HG02973 (cell line): ENCODE results near the gene KIF3C.
"Not testable (repeated sequence)": the region's sequence is repeated elsewhere in the genome, so short reads cannot be mapped to it uniquely, and the experiment has no call there.

ENCODE experiments used
- ATAC-seq: cut with Tn5 transposase; IDR thresholded peaks from one replicate; pipeline ENCODE4 v1.9.1; 2021; ENCODE audit warnings: moderate library complexity; ENCODE audit not compliant: unreplicated experiment

KIF3C gene

GRCh38 chr2:25966531-25967270, 15.6 kb downstream of the KIF3C start:
- ATAC-seq = no peak

GRCh38 chr2:25964891-25965290, 17.4 kb downstream of the KIF3C start:
- no peak for ATAC-seq

GRCh38 chr2:25960920-25961319, 21.4 kb downstream of the KIF3C start:
- ATAC-seq = no peak

DNA sequence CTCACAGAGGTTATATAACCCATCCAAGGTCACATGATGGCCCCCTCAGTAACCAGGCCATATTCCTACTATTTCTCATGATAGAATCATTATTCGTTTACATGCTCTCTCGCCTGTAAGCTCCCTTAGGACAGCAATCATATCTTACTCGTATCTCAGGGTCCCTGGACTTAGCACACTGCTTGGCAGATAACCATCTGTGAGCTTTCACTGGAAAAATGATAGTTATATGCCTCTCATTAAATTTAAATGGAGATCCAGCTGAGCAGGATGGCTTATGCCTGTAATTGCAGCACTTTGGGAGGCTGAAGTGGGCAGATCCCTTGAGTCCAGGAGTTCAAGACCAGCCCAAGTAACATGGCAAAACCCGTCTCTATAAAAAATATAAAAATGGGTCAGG, 21.9 kb downstream of the KIF3C start:
- ATAC-seq = no peak

DNA sequence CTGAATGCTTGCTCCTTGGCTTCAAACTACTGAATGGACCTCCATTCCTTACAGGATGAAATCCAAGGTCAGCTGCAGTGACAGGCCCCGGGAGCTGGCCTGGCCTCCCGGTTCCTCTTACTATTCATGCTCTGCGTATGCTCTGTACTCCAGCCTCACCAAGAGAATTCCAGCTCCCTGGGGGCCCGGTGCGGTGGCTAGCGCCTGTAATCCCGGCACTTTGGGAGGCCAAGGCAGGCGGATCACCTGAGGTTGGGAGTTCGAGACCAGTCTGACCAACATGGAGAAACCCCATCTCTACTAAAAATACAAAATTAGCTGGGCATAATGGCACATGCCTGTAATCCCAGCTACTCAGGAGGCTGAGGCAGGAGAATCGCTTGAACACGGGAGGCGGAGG, 23.7 kb downstream of the KIF3C start:
- ATAC-seq = not testable (repeated sequence)

DNA sequence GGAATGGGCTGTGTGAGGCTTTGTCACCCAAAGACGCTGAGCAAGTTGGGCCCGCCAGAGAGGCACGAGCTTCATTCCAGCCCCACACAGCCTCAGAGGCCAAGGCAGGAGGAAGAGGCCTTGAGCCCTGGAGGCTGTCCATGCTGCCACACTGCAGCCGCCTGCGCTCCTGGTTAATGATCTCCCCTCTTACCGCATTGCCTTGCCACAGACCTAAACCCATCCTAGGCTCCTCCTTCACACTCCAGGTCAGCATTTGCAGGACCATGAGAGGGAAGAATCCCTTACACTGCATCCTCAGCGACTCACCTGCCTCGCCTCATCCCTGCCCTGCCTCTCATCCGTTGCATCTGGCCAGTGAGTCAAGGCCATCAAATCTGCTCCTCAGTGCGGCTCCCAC, 24.6 kb downstream of the KIF3C start:
- no peak for ATAC-seq

- ATAC-seq = no peak
Measured at GRCh38 chr2:25955869-25956535, 26.3 kb downstream of the KIF3C start.

GRCh38 chr2:25955036-25955435, 27.3 kb downstream of the KIF3C start:
- ATAC-seq = no peak

DNA sequence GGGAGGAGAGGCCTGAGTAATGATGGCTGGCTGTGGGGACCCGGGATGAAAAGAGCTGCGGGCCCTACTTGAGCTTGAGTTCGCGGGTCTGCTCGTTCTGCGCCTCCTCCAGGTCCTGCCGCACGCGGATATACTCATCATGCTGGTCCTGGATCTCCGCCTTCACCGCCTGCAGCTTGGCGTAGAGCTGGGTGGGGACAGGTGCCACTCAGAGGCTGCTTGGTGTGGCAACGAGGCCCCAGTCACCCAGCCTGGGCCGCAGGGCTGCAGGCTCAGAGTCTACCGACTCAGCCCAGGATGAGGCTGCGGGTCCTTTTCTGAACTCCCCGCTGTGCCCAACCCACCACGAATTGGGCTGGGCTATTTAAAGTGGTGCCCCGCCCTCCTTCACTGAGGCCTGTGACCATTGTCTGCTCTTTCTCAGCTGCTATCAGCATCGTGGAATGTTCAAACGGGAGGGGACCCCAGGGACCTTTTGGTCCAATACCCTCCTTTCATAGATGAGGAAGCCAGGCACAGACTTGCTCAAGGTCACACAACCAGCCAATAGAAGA, 28.0 kb downstream of the KIF3C start:
- no peak for ATAC-seq

DNA sequence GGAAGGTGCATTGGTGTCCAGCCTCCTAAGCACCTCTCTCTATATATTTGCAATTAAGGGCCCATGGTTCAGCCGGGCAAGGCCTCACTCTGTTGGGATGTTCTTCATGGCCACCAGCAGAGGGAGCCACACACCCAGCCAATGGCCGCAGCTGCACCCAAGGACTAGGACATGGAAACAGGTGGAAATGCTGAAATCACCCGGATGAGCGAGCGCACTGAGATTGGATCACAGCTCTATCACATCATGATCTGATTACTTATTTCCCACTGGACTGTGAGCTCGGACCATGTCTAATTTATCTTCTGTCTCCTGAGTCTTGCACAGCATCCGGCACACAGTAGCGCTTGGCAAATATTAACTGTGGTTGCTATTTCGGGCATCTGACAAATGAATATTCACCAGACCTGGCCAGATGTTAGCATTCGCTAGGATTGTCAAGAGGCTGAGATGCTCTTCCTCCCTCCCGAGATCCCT, 31.2 kb downstream of the KIF3C start:
- ATAC-seq = no peak

DNA sequence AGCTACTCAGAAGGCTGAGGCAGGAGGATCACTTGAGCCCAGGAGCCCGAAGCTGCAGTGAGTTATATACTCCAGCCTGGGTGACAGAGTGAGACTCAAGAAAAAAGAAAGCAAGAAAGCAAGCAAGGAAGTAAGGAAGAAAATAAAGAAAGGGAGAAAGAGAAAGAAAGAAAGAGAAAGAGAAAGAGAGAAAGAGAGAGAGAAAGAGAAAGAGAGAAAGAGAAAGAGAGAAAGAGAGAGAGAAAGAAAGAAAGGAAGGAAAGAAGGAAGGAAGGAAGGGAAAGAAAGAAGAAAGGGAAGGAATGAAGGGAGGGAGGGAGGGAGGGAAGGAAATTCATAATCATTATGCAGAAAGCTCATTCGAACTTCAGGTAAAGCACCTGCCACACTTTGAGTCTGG, 33.9 kb downstream of the KIF3C start:
- ATAC-seq = no peak

DNA sequence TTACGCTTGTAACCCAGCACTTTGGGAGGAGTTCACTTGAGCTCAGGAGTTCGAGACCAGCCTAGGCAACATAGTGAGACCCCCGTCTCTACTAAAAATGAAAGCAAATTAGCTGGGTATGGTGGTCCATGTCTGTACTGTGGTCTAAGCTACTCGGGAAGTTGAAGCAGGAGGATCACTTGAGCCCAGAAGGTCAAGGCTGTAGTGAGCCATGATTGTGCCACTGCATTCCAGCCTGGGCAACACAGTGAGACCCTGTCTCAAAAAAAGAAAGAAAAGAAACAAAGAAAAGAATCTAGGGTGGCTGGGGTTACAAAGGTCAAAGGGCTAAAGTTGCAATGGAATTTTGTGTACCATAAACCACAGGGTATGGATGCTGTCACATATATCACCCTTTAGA, 41.3 kb downstream of the KIF3C start:
- no peak for ATAC-seq

- no peak for ATAC-seq
Measured at GRCh38 chr2:25939257-25939668, 43.0 kb downstream of the KIF3C start.

DNA sequence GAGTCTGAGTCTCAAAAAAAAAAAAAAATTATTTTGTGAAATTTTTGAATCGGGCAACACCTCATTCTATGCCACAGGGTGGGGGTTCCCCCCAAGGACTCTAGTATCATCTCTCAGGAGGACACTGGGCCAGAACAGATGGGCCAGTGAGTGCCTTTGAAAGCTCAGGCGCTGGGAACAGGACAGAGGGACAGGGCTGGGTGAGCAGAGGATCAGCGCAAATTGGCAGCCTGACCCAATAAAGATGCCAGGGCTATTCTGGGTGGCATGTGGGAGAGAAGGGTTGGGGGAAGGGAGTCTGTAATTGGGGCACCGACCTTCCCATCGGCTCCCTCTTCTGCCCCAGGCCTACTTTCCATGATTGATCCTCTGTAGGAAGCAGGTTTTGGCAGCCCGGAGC, 44.0 kb downstream of the KIF3C start:
- ATAC-seq = no peak

GRCh38 chr2:25936889-25937545, 45.3 kb downstream of the KIF3C start:
- no peak for ATAC-seq

GRCh38 chr2:25933622-25934021, 48.7 kb downstream of the KIF3C start:
- no peak for ATAC-seq

- ATAC-seq = no peak
Measured at GRCh38 chr2:25929789-25930473, 52.4 kb downstream of the KIF3C start.

- no peak for ATAC-seq
Measured at GRCh38 chr2:25928668-25929067, 53.6 kb downstream of the KIF3C start.

DNA sequence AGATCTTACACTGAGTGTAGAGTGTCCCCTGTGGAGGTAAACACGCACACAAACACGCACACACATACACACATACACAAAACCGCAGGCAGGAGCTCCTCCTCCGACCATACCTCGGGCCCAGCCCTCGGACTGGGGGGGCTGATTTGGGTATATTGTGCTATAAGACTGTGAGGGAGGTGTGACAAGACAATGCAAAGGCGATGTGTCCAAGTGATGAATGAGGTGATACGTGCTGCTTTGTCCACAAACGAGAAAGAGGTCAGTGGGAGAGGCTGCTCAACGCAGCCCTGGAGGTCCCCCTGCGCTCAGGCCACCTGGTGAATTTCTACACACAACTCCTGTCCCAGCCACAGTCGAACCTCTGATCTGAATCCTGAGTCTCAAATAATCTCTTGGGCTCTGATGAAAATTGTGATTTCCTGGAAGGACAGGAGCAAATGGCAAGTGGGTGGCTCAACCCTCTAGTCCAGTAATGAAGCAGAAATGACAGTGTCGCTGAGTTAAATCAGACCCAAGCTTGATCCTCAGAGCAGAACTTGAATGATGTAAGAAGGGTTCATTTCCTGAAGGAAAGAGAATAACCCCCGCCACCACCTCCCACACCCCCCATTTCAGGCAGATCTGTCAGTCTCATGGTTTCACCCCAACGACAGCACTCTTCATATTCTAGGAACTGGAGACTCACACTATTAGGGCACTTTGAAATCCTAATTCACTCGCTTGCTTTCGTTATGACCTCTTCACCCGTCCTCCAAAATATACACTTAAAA, 55.1 kb downstream of the KIF3C start:
- ATAC-seq = no peak

DNA sequence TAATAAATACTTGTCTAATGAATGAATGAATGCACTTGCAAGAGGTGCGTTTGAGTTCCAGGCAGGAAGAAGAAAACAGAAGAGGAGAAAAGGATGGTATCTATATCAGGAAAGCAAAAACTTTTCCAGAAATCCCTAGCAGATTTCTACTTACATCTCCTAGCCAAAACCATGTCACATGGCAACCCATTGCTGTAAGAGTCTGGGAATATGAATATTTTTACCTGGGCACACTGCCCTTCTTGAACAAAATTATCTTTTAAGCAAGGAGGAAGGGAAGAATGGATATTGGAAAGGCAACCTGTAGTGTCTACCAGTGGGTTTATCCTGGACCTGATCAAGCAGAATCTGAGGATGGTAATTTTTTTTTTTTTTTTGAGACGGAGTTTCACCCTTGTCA, 59.8 kb downstream of the KIF3C start:
- no peak for ATAC-seq
